HG03469 (cell line): ENCODE measurements around the gene OR51S1.
"Not testable (repeated sequence)": the region's sequence is repeated elsewhere in the genome, so short reads cannot be mapped to it uniquely, and the experiment has no call there.

Experiments used
- ATAC-seq: cut with Tn5 transposase; IDR thresholded peaks from one replicate; pipeline ENCODE4 v1.9.1; 2021; ENCODE audit warnings: mild to moderate bottlenecking, moderate library complexity, moderate number of reproducible peaks; ENCODE audit not compliant: unreplicated experiment

The OR51S1 gene

GRCh38 chr11:4809246-4809645 lies 39.8 kb downstream of the OR51S1 start:
- no peak for ATAC-seq

GRCh38 chr11:4808476-4808875 lies 40.5 kb downstream of the OR51S1 start:
- ATAC-seq: no peak

- ATAC-seq: no peak
Observed at GRCh38 chr11:4804280-4804679, 44.7 kb downstream of the OR51S1 start, which contains the start of gene OR52R1. TSS of gene OR52R1 (minus strand) at chr11:4804380. CDS start at chr11:4804380, 0 bp downstream.

GRCh38 chr11:4801316-4801715 lies 47.7 kb downstream of the OR51S1 start:
- not testable (repeated sequence) for ATAC-seq

GRCh38 chr11:4798427-4799183 lies 50.4 kb downstream of the OR51S1 start:
- ATAC-seq: no peak
